ENCODE results near the gene GPD1L. TPM values are rescaled to one million over a fixed set of nuclear protein-coding genes. Genes with fewer than 3 reads are reported as not detected.

GPD1L gene
- polyA plus RNA-seq, 1 donor (not counting 4 experiments of a cell fraction or from before 2014, with no cell fraction given): 4.5 TPM

GRCh38 chr3:32203854-32204253 lies 97.4 kb downstream of the GPD1L start:
- no peaks in the 10 kb centered on the region for H3K79me2 ChIP-seq (ENCODE audit: control insufficient read depth, insufficient read depth, low read length)
- TF ChIP-seq EZH2 (IDR thresholded peaks at IDR 0.05; ENCODE audit: low read length) (no peak), CTCF (optimal IDR thresholded peaks at IDR 0.05 in 1 of 3, IDR thresholded peaks at IDR 0.05 in 1 of 3, conservative IDR thresholded peaks at IDR 0.05 in 1 of 3; ENCODE audit: extremely low read depth in 1 of 3, insufficient read depth in 2 of 3, low read length in 3 of 3) (no peak)
- FAIRE-seq: peak; percentile 26
- H3K4me1 ChIP-seq (ENCODE audit: control insufficient read depth, extremely low read depth, insufficient read depth, low read length): no peaks in the 10 kb centered on the region
- no peaks in the 10 kb centered on the region for H3K9me3 ChIP-seq (ENCODE audit: control insufficient read depth, low read depth, low read length)
- H3K4me2 ChIP-seq (ENCODE audit: control insufficient read depth, extremely low read depth, insufficient read depth, low read depth, low read length): no peak overlapping the region
- H2AFZ ChIP-seq (ENCODE audit: control insufficient read depth, low read length): no peak overlapping the region
- no peak overlapping the region for H3K9ac ChIP-seq (ENCODE audit: control insufficient read depth, extremely low read depth, insufficient read depth, low read length)
- no peaks in the 10 kb centered on the region for H3K9me1 ChIP-seq (ENCODE audit: control insufficient read depth, extremely low read depth, insufficient read depth, low read length)
- H3K4me3 ChIP-seq (ENCODE audit: control insufficient read depth in 2 of 3, extremely low read depth in 1 of 3, insufficient read depth in 2 of 3, low read depth in 1 of 3, low read length in 3 of 3): no peak overlapping the region
- no peak overlapping the region for H3K27ac ChIP-seq (ENCODE audit: control insufficient read depth, insufficient read depth, low read length)
- H3K36me3 ChIP-seq (ENCODE audit: control insufficient read depth in 2 of 2, extremely low read depth in 1 of 2, insufficient read depth in 2 of 2, low read length in 2 of 2): no peaks in the 10 kb centered on the region
- no peaks in the 10 kb centered on the region for H4K20me1 ChIP-seq (ENCODE audit: control insufficient read depth, extremely low read depth, insufficient read depth, low read length)
- dilution Hi-C loops (cut with MboI; ENCODE audit: extremely low pct_ligation_motif_present, low sequenced_read_pairs): no loop called here
- DNase-seq (ENCODE audit: low read depth, low spot score): no peak
- H3K27me3 ChIP-seq (ENCODE audit: control insufficient read depth, extremely low read depth, insufficient read depth, low read length): peaks cover 18% of the 10 kb centered on the region

- H3K27me3 ChIP-seq (ENCODE audit: control insufficient read depth, extremely low read depth, insufficient read depth, low read length): peaks cover 7% of the 10 kb centered on the region
- FAIRE-seq (no peak), DNase-seq (ENCODE audit: low read depth, low spot score) (no peak)
- no peaks in the 10 kb centered on the region for H3K9me1 ChIP-seq (ENCODE audit: control insufficient read depth, extremely low read depth, insufficient read depth, low read length)
- no peak overlapping the region for H3K9ac ChIP-seq (ENCODE audit: control insufficient read depth, extremely low read depth, insufficient read depth, low read length)
- H3K4me1 ChIP-seq (ENCODE audit: control insufficient read depth, extremely low read depth, insufficient read depth, low read length): no peaks in the 10 kb centered on the region
- H3K4me2 ChIP-seq (ENCODE audit: control insufficient read depth, extremely low read depth, insufficient read depth, low read depth, low read length): no peak overlapping the region
- H3K4me3 ChIP-seq (ENCODE audit: control insufficient read depth in 2 of 3, extremely low read depth in 1 of 3, insufficient read depth in 2 of 3, low read depth in 1 of 3, low read length in 3 of 3): no peak overlapping the region
- dilution Hi-C loops (cut with MboI; ENCODE audit: extremely low pct_ligation_motif_present, low sequenced_read_pairs): no loop called here
- H4K20me1 ChIP-seq (ENCODE audit: control insufficient read depth, extremely low read depth, insufficient read depth, low read length): no peaks in the 10 kb centered on the region
- no peak for TF ChIP-seq CTCF (optimal IDR thresholded peaks at IDR 0.05 in 1 of 3, IDR thresholded peaks at IDR 0.05 in 1 of 3, conservative IDR thresholded peaks at IDR 0.05 in 1 of 3; ENCODE audit: extremely low read depth in 1 of 3, insufficient read depth in 2 of 3, low read length in 3 of 3)
- TF ChIP-seq EZH2 (IDR thresholded peaks at IDR 0.05; ENCODE audit: low read length): no peak
- no peaks in the 10 kb centered on the region for H3K36me3 ChIP-seq (ENCODE audit: control insufficient read depth in 2 of 2, extremely low read depth in 1 of 2, insufficient read depth in 2 of 2, low read length in 2 of 2)
- no peak overlapping the region for H3K27ac ChIP-seq (ENCODE audit: control insufficient read depth, insufficient read depth, low read length)
- no peaks in the 10 kb centered on the region for H3K9me3 ChIP-seq (ENCODE audit: control insufficient read depth, low read depth, low read length)
- no peak overlapping the region for H2AFZ ChIP-seq (ENCODE audit: control insufficient read depth, low read length)
- no peaks in the 10 kb centered on the region for H3K79me2 ChIP-seq (ENCODE audit: control insufficient read depth, insufficient read depth, low read length)
These were observed 102.0 kb downstream of the GPD1L start for GRCh38 chr3:32208447-32208846.

Data from keratinocyte (primary cell).